IMR-90 (cell line): ENCODE results near the gene AATF.

Source experiments
- BHLHE40 ChIP-seq: fragments of 150-350 bp; IDR thresholded peaks from 2 replicates; pipeline ENCODE4 v1.6.1; 2016; ENCODE audit warnings: mild to moderate bottlenecking, low read depth, low read length
- CEBPB ChIP-seq: IDR thresholded peaks from 2 replicates; pipeline ENCODE4 v1.6.1; 2012; ENCODE audit warnings: low read depth, low read length, improper control_type of control experiment
- MAFK ChIP-seq: IDR thresholded peaks from 2 replicates; pipeline ENCODE4 v1.6.1; 2012; ENCODE audit warnings: low read depth, low read length, improper control_type of control experiment
- NFE2L2 ChIP-seq: fragments of 150-350 bp; IDR thresholded peaks from 2 replicates; pipeline ENCODE4 v1.6.1; 2016; ENCODE audit warnings: low read depth, mild to moderate bottlenecking, low read length
- POLR2A ChIP-seq: IDR thresholded peaks from 2 replicates; pipeline ENCODE4 v1.6.1; 2012; ENCODE audit warnings: mild to moderate bottlenecking, low read depth, low read length
- RAD21 ChIP-seq: IDR thresholded peaks from 2 replicates; pipeline ENCODE4 v1.6.1; 2012; ENCODE audit warnings: low read length, improper control_type of control experiment
- RFX5 ChIP-seq: IDR thresholded peaks from 2 replicates; pipeline ENCODE4 v1.8.0; 2012; ENCODE audit warnings: low read depth, mild to moderate bottlenecking, low read length, moderate library complexity
- SMC3 ChIP-seq: fragments of 150-350 bp; IDR thresholded peaks from 2 replicates; pipeline ENCODE4 v1.6.1; 2016; ENCODE audit warnings: low read depth, mild to moderate bottlenecking, antibody characterized with exemption, low read length, moderate library complexity
- TF ChIP-seq, protein P1 (sequence below): fragments of 150-350 bp; IDR thresholded peaks from 2 replicates; pipeline ENCODE4 v1.6.1; 2017; ENCODE audit warnings: mild to moderate bottlenecking, antibody characterized with exemption, low read length, low read depth
- TF ChIP-seq, protein P2 (sequence below): conservative IDR thresholded peaks from 2 replicates; pipeline ENCODE4 v1.5.1; 2012; ENCODE audit warnings: mild to moderate bottlenecking, low read depth, low read length, improper control_type of control experiment
- TF ChIP-seq, protein P3 (sequence below): fragments of 150-350 bp; IDR thresholded peaks from 2 replicates; pipeline ENCODE4 v1.6.1; 2016; ENCODE audit warnings: low read depth, mild to moderate bottlenecking, low read length, moderate library complexity, borderline replicate concordance

DNA sequence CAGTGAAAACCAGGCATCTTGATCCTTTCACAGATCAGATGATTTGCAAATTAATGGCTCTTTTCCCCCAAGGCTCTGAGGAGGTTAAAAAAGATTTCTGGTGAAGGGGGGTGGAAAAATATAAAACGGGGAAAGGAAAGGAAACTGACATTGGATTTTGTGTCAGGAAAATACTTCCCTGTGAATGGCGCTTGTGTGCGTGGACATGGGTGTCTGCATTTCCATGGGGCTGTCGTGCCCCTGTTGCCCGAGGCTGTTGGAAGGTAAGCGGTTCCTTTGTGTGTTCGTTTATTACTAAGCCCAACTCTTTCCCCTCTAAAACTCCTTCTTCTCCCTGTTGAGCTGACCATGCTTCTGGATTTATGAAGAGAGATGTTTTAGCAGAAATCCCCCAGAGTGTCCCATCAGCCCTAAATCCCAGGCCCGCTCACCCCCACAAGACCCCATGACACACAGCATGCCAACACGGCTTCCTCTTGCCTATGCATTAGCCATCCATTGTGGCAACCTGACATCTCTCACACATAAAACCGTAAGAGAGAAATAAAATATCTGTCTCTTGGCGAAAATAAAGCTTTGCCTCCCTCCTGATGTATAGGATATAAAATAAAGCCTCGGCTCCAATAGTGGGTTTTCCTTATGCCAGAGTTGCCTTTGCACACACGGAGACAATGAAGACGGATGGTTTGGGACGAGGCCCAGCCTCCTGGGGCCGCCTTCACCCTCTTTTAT lies 18.7 kb upstream of the AATF start:
- TF ChIP-seq, protein P1, sequence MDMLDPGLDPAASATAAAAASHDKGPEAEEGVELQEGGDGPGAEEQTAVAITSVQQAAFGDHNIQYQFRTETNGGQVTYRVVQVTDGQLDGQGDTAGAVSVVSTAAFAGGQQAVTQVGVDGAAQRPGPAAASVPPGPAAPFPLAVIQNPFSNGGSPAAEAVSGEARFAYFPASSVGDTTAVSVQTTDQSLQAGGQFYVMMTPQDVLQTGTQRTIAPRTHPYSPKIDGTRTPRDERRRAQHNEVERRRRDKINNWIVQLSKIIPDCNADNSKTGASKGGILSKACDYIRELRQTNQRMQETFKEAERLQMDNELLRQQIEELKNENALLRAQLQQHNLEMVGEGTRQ, result no peak
- TF ChIP-seq, protein P2, sequence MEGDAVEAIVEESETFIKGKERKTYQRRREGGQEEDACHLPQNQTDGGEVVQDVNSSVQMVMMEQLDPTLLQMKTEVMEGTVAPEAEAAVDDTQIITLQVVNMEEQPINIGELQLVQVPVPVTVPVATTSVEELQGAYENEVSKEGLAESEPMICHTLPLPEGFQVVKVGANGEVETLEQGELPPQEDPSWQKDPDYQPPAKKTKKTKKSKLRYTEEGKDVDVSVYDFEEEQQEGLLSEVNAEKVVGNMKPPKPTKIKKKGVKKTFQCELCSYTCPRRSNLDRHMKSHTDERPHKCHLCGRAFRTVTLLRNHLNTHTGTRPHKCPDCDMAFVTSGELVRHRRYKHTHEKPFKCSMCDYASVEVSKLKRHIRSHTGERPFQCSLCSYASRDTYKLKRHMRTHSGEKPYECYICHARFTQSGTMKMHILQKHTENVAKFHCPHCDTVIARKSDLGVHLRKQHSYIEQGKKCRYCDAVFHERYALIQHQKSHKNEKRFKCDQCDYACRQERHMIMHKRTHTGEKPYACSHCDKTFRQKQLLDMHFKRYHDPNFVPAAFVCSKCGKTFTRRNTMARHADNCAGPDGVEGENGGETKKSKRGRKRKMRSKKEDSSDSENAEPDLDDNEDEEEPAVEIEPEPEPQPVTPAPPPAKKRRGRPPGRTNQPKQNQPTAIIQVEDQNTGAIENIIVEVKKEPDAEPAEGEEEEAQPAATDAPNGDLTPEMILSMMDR, result no peak
- no peak for TF ChIP-seq CEBPB
- no peak for TF ChIP-seq SMC3
- no peak for TF ChIP-seq POLR2A
- TF ChIP-seq NFE2L2, result no peak
- TF ChIP-seq RAD21, result no peak
- no peak for TF ChIP-seq BHLHE40
- no peak for TF ChIP-seq MAFK
- TF ChIP-seq, protein P3, sequence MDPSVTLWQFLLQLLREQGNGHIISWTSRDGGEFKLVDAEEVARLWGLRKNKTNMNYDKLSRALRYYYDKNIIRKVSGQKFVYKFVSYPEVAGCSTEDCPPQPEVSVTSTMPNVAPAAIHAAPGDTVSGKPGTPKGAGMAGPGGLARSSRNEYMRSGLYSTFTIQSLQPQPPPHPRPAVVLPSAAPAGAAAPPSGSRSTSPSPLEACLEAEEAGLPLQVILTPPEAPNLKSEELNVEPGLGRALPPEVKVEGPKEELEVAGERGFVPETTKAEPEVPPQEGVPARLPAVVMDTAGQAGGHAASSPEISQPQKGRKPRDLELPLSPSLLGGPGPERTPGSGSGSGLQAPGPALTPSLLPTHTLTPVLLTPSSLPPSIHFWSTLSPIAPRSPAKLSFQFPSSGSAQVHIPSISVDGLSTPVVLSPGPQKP, result no peak
- no peak for TF ChIP-seq RFX5
